ENCODE data around the gene ACTN1. TPM values are rescaled to one million over a fixed set of nuclear protein-coding genes. Genes with fewer than 3 reads are reported as not detected.

ACTN1 gene
- total RNA-seq, 4 donors from 2014 or later, result 103 to 254 (median 136) TPM

DNA sequence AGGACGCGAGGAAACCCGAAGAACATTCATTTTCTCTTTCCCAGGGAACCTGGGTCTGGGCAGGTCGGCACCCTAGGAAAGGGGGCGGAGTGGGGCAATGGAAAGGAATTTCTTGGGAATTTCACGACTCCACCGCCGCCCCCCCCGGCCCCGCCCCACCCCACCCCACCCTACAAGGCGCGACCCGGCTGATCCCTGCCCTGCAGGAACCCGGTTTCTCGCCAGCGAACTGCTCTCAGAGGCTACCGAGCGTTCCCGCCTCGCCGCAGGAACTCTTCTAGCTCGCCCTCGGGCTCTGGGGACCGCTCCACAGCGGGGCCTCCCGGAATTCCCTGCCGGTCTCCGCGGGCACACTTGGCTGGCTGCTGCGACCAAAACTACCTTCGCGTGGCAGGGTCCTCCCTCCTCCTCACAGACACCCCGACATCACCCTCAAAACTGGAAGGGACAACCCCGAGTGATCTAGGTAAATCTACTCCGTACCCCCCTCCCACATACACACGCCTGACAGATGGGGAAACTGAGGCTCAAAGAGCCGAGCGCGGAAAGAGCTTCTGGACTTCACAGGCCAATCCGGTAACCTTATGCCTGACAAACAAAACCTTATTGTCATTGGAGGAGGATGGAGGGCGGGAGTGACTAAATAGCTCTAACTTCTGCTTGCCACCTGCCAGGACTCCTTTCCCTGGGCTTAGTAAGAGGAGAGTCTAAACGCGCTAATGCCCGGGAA is 785 bp upstream of the ACTN1 start:
- ATAC-seq (ENCODE audit: low FRiP score) (peak; percentile 19), DNase-seq (ENCODE audit: low spot score) (no peak)
- no peak for TF ChIP-seq CTCF (IDR thresholded peaks at IDR 0.05)

DNA sequence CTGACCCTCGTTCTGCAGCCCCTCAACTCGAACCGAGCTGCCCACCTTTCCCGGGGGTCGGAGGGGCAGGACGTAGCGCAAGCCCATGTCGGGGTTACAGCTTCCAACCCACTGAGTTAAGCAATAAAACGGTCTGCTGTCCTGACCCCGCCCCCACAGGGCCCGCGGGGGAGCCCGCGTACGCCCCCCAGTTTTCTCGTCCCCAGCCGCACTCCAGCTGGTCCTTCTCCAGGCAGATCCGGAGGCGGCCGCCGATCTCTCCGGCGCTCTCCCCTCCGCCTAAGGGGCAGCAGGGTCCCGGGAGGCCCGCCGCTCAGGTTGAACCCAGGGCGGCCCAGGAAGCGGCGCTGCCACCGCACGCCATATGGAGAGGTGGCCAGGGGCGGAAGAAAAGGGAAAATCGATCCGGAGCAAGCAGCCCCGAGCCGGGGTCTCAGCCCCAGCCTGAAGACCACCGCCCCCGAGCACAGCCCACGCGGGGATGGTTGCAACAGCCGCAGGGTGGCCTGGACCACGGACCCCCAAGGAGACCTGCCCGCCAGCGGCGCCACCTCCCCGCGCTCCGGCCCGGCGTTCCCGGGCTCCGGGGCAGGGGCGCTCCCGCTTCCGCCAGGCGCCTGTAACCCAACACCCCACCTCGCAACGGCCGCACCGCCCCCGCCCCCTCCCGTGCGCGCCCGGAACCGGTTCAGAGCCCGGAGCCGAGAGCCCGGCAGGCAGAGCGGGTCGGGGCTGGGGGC is 760 bp downstream of the ACTN1 start:
- no peak for TF ChIP-seq CTCF (IDR thresholded peaks at IDR 0.05)
- DNase-seq (ENCODE audit: low spot score) (no peak), ATAC-seq (ENCODE audit: low FRiP score) (peak; percentile 50)

DNA sequence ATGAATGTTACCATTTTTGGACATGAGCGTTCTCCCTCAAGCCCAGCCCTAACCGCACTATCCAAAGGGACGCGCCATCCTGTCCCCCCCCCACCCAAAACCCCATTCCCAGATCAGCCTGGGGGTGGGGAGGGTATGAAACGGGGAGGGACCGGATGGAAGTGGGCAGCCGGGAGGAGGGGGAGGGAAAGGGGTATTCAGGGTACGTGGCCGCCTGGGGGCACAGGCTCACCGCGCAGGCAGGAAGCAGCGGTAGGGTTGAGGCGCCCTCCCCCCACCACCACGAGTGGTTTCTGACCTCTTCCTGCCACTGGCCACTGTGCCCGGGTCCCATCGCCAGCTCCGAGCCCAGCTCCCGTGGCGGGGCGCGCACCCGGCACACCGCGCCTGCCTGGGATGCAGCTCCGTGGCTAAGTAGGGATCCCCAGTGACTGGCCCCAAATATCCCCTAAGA is 1.4 kb downstream of the ACTN1 start:
- TF ChIP-seq CTCF (IDR thresholded peaks at IDR 0.05), result no peak
- peak; percentile 40 for DNase-seq (ENCODE audit: low spot score)
- ATAC-seq (ENCODE audit: low FRiP score), result peak; percentile 37

GRCh38 chr14:68977180-68977717 is 1.9 kb downstream of the ACTN1 start:
- no peak for DNase-seq (ENCODE audit: low spot score)

GRCh38 chr14:68976160-68977067 is 2.7 kb downstream of the ACTN1 start:
- ATAC-seq (ENCODE audit: low FRiP score) (no peak), DNase-seq (ENCODE audit: low spot score) (no peak)
- TF ChIP-seq CTCF (IDR thresholded peaks at IDR 0.05), result no peak

More at GRCh38 chr14:68977180-68977717, 1.9 kb downstream of the ACTN1 start:
- ATAC-seq (ENCODE audit: low FRiP score), result peak; percentile 0
- TF ChIP-seq CTCF (IDR thresholded peaks at IDR 0.05), result no peak

- DNase-seq (ENCODE audit: low spot score), result no peak
- ATAC-seq (ENCODE audit: low FRiP score), result no peak
- no peak for TF ChIP-seq CTCF (IDR thresholded peaks at IDR 0.05)
These were observed 3.4 kb downstream of the ACTN1 start for GRCh38 chr14:68975667-68976066.
